HL-60 (cell line): ENCODE measurements around the gene PARN.

Experiments
- DNase-seq, 2 experiments: peaks; one replicate each; pipeline ENCODE4 v3.0.0-alpha.2; 2010 to 2020; ENCODE audit warnings: low read depth in 1 of 2, low spot score in 1 of 2
- H3K27ac ChIP-seq: fragments of 250-450 bp; sonication (Bioruptor Pico); replicated peaks from 2 replicates; pipeline ENCODE4 v1.5.1; 2020; ENCODE audit warnings: mild to moderate bottlenecking, moderate library complexity
- H3K27me3 ChIP-seq: fragments of 250-450 bp; sonication (Bioruptor Pico); 2 replicates; pipeline ENCODE4 v1.5.1; 2021; ENCODE audit warnings: mild to moderate bottlenecking, moderate library complexity; ENCODE audit not compliant: insufficient read depth, poor library complexity, severe bottlenecking
- H3K4me3 ChIP-seq: replicated peaks from 2 replicates; pipeline ENCODE4 v1.5.1; 2011; ENCODE audit warnings: mild to moderate bottlenecking, control low read depth, low read length; ENCODE audit not compliant: insufficient read depth
- CTCF ChIP-seq: IDR thresholded peaks from one replicate; pipeline ENCODE4 v1.5.1; 2011; ENCODE audit warnings: low read length, control low read depth, inconsistent platforms; ENCODE audit not compliant: insufficient read depth
- GABPA ChIP-seq: IDR thresholded peaks from 2 replicates; pipeline ENCODE4 v1.6.1; 2012; ENCODE audit warnings: low read depth
- POLR2AphosphoS5 ChIP-seq: IDR thresholded peaks from 2 replicates; pipeline ENCODE4 v1.6.1; 2012; ENCODE audit warnings: low read depth
- SPI1 ChIP-seq: IDR thresholded peaks from 2 replicates; pipeline ENCODE4 v1.6.1; 2012; ENCODE audit warnings: low read depth, mild to moderate bottlenecking, borderline replicate concordance
- TF ChIP-seq, protein P1 (sequence below): IDR thresholded peaks from 2 replicates; pipeline ENCODE4 v1.6.1; 2012; ENCODE audit warnings: low read depth; ENCODE audit not compliant: insufficient replicate concordance

Gene PARN

GRCh38 chr16:14492614-14493013 is 137.4 kb downstream of the PARN start:
- no peak for DNase-seq
- Histone ChIP-seq H3K27ac (no peak overlapping the region), H3K4me3 (no peak overlapping the region), H3K27me3 (no peaks in the 10 kb centered on the region)
- TF ChIP-seq, protein P1, sequence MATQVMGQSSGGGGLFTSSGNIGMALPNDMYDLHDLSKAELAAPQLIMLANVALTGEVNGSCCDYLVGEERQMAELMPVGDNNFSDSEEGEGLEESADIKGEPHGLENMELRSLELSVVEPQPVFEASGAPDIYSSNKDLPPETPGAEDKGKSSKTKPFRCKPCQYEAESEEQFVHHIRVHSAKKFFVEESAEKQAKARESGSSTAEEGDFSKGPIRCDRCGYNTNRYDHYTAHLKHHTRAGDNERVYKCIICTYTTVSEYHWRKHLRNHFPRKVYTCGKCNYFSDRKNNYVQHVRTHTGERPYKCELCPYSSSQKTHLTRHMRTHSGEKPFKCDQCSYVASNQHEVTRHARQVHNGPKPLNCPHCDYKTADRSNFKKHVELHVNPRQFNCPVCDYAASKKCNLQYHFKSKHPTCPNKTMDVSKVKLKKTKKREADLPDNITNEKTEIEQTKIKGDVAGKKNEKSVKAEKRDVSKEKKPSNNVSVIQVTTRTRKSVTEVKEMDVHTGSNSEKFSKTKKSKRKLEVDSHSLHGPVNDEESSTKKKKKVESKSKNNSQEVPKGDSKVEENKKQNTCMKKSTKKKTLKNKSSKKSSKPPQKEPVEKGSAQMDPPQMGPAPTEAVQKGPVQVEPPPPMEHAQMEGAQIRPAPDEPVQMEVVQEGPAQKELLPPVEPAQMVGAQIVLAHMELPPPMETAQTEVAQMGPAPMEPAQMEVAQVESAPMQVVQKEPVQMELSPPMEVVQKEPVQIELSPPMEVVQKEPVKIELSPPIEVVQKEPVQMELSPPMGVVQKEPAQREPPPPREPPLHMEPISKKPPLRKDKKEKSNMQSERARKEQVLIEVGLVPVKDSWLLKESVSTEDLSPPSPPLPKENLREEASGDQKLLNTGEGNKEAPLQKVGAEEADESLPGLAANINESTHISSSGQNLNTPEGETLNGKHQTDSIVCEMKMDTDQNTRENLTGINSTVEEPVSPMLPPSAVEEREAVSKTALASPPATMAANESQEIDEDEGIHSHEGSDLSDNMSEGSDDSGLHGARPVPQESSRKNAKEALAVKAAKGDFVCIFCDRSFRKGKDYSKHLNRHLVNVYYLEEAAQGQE: no peak
- no peak for TF ChIP-seq POLR2AphosphoS5
- no peak for TF ChIP-seq CTCF
- TF ChIP-seq GABPA: no peak
- no peak for TF ChIP-seq SPI1

- Histone ChIP-seq H3K4me3 (no peak overlapping the region), H3K27me3 (no peaks in the 10 kb centered on the region), H3K27ac (no peak overlapping the region)
- DNase-seq: no peak
- no peak for TF ChIP-seq SPI1
- TF ChIP-seq, protein P1: no peak
- no peak for TF ChIP-seq CTCF
- no peak for TF ChIP-seq GABPA
- no peak for TF ChIP-seq POLR2AphosphoS5
Observed at GRCh38 chr16:14491861-14492529, 138.1 kb downstream of the PARN start.

- no peak for DNase-seq
- Histone ChIP-seq H3K27ac (no peak overlapping the region), H3K4me3 (no peak overlapping the region), H3K27me3 (no peaks in the 10 kb centered on the region)
- TF ChIP-seq GABPA (no peak), POLR2AphosphoS5 (no peak), SPI1 (no peak), CTCF (no peak)
- TF ChIP-seq, protein P1: no peak
Observed at GRCh38 chr16:14490235-14490634, 139.8 kb downstream of the PARN start.
